Dedifferentiated amniotic fluid mesenchymal stem cell (primary cell): ENCODE results near the gene COL18A1.

Experiments used
- DNase-seq: peaks from one replicate; pipeline ENCODE4 v3.0.0-alpha.2; 2016; ENCODE audit errors: extremely low spot score

COL18A1 gene

GRCh38 chr21:45468051-45468970, 63.3 kb downstream of the COL18A1 start:
- DNase-seq = no peak

GRCh38 chr21:45468971-45469272, 64.0 kb downstream of the COL18A1 start:
- no peak for DNase-seq

GRCh38 chr21:45469273-45470086, 64.5 kb downstream of the COL18A1 start:
- DNase-seq = no peak

GRCh38 chr21:45470087-45470515, 65.1 kb downstream of the COL18A1 start:
- DNase-seq = no peak

GRCh38 chr21:45470773-45471524, 66.0 kb downstream of the COL18A1 start:
- DNase-seq = peak; percentile 86

- peak; percentile 15 for DNase-seq
Measured at GRCh38 chr21:45471525-45472221, 66.7 kb downstream of the COL18A1 start.

GRCh38 chr21:45472445-45473365, 67.7 kb downstream of the COL18A1 start:
- no peak for DNase-seq

GRCh38 chr21:45473496-45474322, 68.7 kb downstream of the COL18A1 start:
- DNase-seq = no peak

GRCh38 chr21:45474323-45474950, 69.5 kb downstream of the COL18A1 start:
- DNase-seq = no peak

GRCh38 chr21:45475004-45475685, 70.2 kb downstream of the COL18A1 start:
- DNase-seq = no peak

GRCh38 chr21:45475797-45476570, 71.0 kb downstream of the COL18A1 start:
- DNase-seq = no peak

GRCh38 chr21:45476582-45476981, 71.6 kb downstream of the COL18A1 start:
- no peak for DNase-seq

- DNase-seq = no peak
Measured at GRCh38 chr21:45477176-45478114, 72.5 kb downstream of the COL18A1 start.

GRCh38 chr21:45478115-45478801, 73.3 kb downstream of the COL18A1 start:
- peak; percentile 20 for DNase-seq

GRCh38 chr21:45478816-45479669, 74.1 kb downstream of the COL18A1 start:
- no peak for DNase-seq
